Esophagus squamous epithelium (tissue), 5 donors: ENCODE data around the gene S100A8. TPM values are rescaled to one million over a fixed set of nuclear protein-coding genes. Genes with fewer than 3 reads are reported as not detected.

Source experiments
- DNase-seq: peaks from one replicate; lab custom pipeline; 2025; lab: John Stamatoyannopoulos, UW
- H3K27ac ChIP-seq, 4 donors: fragments of 200-600 bp; sonication (generic); one replicate each; pipeline ENCODE4 v1.5.1; 2016 to 2019; ENCODE audit warnings: mild to moderate bottlenecking in 1 of 4
- H3K27me3 ChIP-seq, 4 donors: fragments of 200-600 bp; sonication (generic); 1 replicate in 3 of 4; 2 replicates in 1 of 4; pipeline versions ENCODE4 v1.5.1 to v1.6.0; 2017 to 2021; ENCODE audit warnings: antibody characterized with exemption in 1 of 4
- H3K36me3 ChIP-seq, 3 donors: fragments of 200-600 bp; sonication (generic); one replicate each; pipeline ENCODE4 v1.5.1; 2016 to 2019
- H3K4me1 ChIP-seq, 3 donors: fragments of 200-600 bp; sonication (generic); one replicate each; pipeline ENCODE4 v1.5.1; 2017 to 2019
- H3K4me3 ChIP-seq, 4 donors: fragments of 200-600 bp; sonication (generic); 1 replicate in 3 of 4; 2 replicates in 1 of 4; pipeline ENCODE4 v1.5.1; 2016 to 2019; ENCODE audit warnings: mild to moderate bottlenecking in 2 of 4, moderate library complexity in 1 of 4
- H3K9me3 ChIP-seq, 3 donors: fragments of 200-600 bp; sonication (generic); one replicate each; pipeline ENCODE4 v1.5.1; 2016 to 2019
- CTCF ChIP-seq, 6 experiments: fragments of 450-650 bp in 4 of 6; fragments of 200-600 bp in 2 of 6; sonication (generic) in 2 of 6; IDR thresholded peaks; one replicate each; pipeline ENCODE4 v1.5.1; 2016 to 2019; ENCODE audit warnings: antibody characterized with exemption in 6 of 6, mild to moderate bottlenecking in 4 of 6, moderate library complexity in 4 of 6
- POLR2A ChIP-seq, 4 donors: fragments of 450-650 bp; IDR thresholded peaks; one replicate each; pipeline ENCODE4 v1.6.1; 2017; ENCODE audit warnings: antibody characterized with exemption in 4 of 4, mild to moderate bottlenecking in 4 of 4, moderate library complexity in 3 of 4
- WGBS, 2 donors: methylation state at CpG; one replicate each; pipeline ENCODE4 v1.1.5; 2018; 5-methylcytosine and 5-hydroxymethylcytosine counted together
- intact Hi-C: fragments of 100-400 bp; cut with DNase I; formaldehyde crosslinking; loops from one replicate; pipeline ENCODE4 v1.15.0; 2022
- total RNA-seq, 4 donors: library from RNA; depleted of rRNA; stranded (reverse); fragments of >200 nt; gene quantifications; one replicate each; pipeline ENCODE4 v1.1.0, GENCODE V29; 2016
- donor health status: DM: yes; HTN: yes; CAD: no.

S100A8 gene
- total RNA-seq, 4 donors from 2014 or later = 4,308 to 17,245 (median 15,998) TPM

- peak overlapping the region; percentile 36 to 61 (median 46) for H3K4me3 ChIP-seq
- H3K27ac ChIP-seq = peak overlapping the region; percentile 79 to 90 (median 88)
- no peaks in the 10 kb centered on the region for H3K9me3 ChIP-seq
- 31 to 35% methylated on average over 8 to 17 of the region's 17 CpGs for WGBS, 2 donors
- TF ChIP-seq POLR2A (IDR thresholded peaks at IDR 0.05) (no peak), CTCF (IDR thresholded peaks at IDR 0.05) (no peak)
- no peak for DNase-seq
- no peaks in the 10 kb centered on the region for H3K36me3 ChIP-seq
- intact Hi-C loops = no loop called here
- peaks cover 0 to 10% (median 0%) of the 10 kb centered on the region in 4 donors for H3K27me3 ChIP-seq
- H3K4me1 ChIP-seq = peaks cover 23 to 89% (median 32%) of the 10 kb centered on the region in 3 donors
These were observed 647 bp downstream of the S100A8 start for GRCh38 chr1:153389973-153390879.

DNA sequence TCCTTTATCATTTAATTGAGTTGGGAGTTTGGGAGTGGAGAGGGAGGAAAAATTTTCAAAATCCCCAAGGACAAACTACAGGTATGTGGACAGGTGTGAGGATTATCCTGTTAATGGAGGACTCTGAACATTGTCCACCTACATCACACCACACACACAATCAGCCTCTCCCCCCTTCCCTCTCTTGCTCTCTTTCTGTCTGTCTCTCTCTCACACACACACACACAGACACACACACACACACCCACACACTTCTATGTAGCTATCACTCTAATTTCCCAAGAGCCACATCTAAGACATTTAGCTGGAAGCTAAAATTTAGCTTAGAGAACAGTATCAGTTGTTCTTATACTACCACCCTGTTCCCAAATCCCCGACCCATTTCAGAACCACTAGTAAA, 1.5 kb downstream of the S100A8 start:
- no peaks in the 10 kb centered on the region for H3K9me3 ChIP-seq
- H3K36me3 ChIP-seq = no peaks in the 10 kb centered on the region
- peak overlapping the region; percentile 36 to 61 (median 46) for H3K4me3 ChIP-seq
- peaks cover 20 to 89% (median 27%) of the 10 kb centered on the region in 3 donors for H3K4me1 ChIP-seq
- DNase-seq = no peak
- H3K27ac ChIP-seq = peak overlapping the region; percentile 79 to 90 (median 88)
- intact Hi-C loops = no loop called here
- no peak for TF ChIP-seq POLR2A (IDR thresholded peaks at IDR 0.05)
- TF ChIP-seq CTCF (IDR thresholded peaks at IDR 0.05) = no peak
- peaks cover 0 to 6% (median 0%) of the 10 kb centered on the region in 4 donors for H3K27me3 ChIP-seq
- 55 to 80% methylated on average over 1 of the region's 1 CpG for WGBS, 2 donors

- Histone ChIP-seq H3K36me3 (no peaks in the 10 kb centered on the region), H3K27ac (peak overlapping the region; percentile 65 to 90 (median 88)), H3K4me3 (no peak overlapping the region), H3K27me3 (peaks cover 0 to 6% (median 0%) of the 10 kb centered on the region in 4 donors), H3K4me1 (peaks cover 18 to 83% (median 29%) of the 10 kb centered on the region in 3 donors), H3K9me3 (peaks cover 0 to 2% (median 0%) of the 10 kb centered on the region in 3 donors)
- intact Hi-C loops = no loop called here
- TF ChIP-seq CTCF (IDR thresholded peaks at IDR 0.05) (no peak), POLR2A (IDR thresholded peaks at IDR 0.05) (no peak)
- no peak for DNase-seq
- WGBS, 2 donors = 65 to 76% methylated on average over 4 of the region's 4 CpGs
These were observed 3.1 kb downstream of the S100A8 start for GRCh38 chr1:153387785-153388184.

DNA sequence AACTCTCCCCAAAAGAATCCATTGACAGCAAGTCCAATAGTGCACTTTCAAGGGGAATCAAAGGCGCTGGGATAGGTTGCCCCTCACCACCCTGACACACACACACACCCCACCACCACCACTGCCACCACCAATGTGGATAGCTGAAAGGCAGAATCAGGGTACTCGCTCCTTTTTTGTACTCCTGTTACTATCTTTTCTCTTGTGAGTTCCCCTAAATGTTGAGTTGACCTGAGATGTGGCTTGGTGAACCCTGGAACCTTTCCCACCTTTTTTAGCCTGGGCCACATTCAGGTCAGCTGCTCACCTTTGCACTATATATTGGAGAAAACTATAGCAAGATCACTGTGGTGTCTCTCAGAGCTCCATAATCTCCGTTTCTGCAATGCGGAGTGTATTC, 3.9 kb downstream of the S100A8 start:
- Histone ChIP-seq H3K27ac (peak overlapping the region; percentile 65 to 90 (median 88)), H3K36me3 (no peaks in the 10 kb centered on the region), H3K27me3 (peaks cover 0 to 6% (median 0%) of the 10 kb centered on the region in 4 donors), H3K4me1 (peaks cover 18 to 76% (median 29%) of the 10 kb centered on the region in 3 donors), H3K9me3 (peaks cover 0 to 8% (median 0%) of the 10 kb centered on the region in 3 donors), H3K4me3 (no peak overlapping the region)
- intact Hi-C loops = no loop called here
- TF ChIP-seq POLR2A (IDR thresholded peaks at IDR 0.05) (no peak), CTCF (IDR thresholded peaks at IDR 0.05) (no peak)
- no peak for DNase-seq
- 85 to 91% methylated on average over 4 of the region's 4 CpGs for WGBS, 2 donors

- no peaks in the 10 kb centered on the region for H3K36me3 ChIP-seq
- H3K27ac ChIP-seq = peak overlapping the region; percentile 65 to 90 (median 88)
- intact Hi-C loops = no loop called here
- H3K9me3 ChIP-seq = peaks cover 0 to 8% (median 0%) of the 10 kb centered on the region in 3 donors
- 17 to 23% methylated on average over 4 to 5 of the region's 5 CpGs for WGBS, 2 donors
- TF ChIP-seq CTCF (IDR thresholded peaks at IDR 0.05) (no peak), POLR2A (IDR thresholded peaks at IDR 0.05) (no peak)
- H3K4me3 ChIP-seq = no peak overlapping the region
- H3K4me1 ChIP-seq = peaks cover 18 to 71% (median 26%) of the 10 kb centered on the region in 3 donors
- no peak for DNase-seq
- peaks cover 0 to 6% (median 0%) of the 10 kb centered on the region in 4 donors for H3K27me3 ChIP-seq
These were observed 4.4 kb downstream of the S100A8 start for GRCh38 chr1:153386500-153386901.
